HuH-7 (cell line): Measurements from ENCODE around the gene PLCH2.

ENCODE experiments used
- DNase-seq: peaks from one replicate; pipeline ENCODE4 v3.0.0; 2011; ENCODE audit warnings: low spot score

The PLCH2 gene

GRCh38 chr1:2515763-2516080 lies 39.6 kb downstream of the PLCH2 start:
- no peak for DNase-seq

GRCh38 chr1:2516124-2516523 lies 40.0 kb downstream of the PLCH2 start:
- no peak for DNase-seq

DNA sequence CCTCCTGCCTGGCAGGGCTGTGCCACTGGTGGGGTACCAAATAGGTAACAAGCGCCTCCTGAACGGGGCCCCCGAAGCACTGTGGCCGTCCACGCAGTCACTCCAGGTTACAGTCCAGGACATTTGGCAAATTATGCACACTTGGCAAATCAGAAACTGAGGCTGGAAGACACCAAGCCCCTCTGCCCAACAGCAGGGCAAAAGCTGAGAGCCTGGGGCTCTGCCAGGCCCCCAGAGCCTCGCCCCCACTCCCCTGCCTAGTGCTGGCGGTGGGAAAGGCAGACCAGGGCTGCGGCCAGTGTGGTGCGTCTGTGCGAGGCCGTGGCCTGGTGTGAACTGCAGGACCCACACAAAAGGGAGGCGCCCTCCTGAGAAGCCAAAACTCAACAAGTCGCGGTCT lies 40.9 kb downstream of the PLCH2 start:
- no peak for DNase-seq

DNA sequence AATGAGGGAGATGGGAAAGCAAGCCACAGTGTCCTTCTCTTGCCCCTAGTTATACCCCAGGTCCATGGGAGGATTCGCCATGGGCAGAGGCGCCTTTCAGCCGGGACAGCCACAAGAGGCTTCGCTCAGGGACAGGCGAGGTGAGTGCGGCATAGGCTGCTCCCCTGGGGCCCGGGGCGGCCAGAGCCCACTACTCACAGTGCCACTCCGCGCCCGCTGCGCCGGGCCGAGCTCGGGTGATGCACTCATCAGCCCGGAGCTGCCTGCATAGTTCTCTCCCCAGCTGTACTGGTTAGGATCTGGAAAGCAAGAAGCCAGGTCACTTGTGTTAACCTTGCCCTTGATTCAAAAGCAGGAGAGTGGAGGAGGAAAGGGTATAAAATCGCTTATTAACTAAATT lies 41.9 kb downstream of the PLCH2 start:
- DNase-seq, result no peak

GRCh38 chr1:2518528-2518927 lies 42.4 kb downstream of the PLCH2 start:
- DNase-seq, result no peak

- DNase-seq, result no peak
These were observed 43.1 kb downstream of the PLCH2 start for GRCh38 chr1:2519029-2519685.

GRCh38 chr1:2519729-2520128 lies 43.6 kb downstream of the PLCH2 start:
- no peak for DNase-seq

DNA sequence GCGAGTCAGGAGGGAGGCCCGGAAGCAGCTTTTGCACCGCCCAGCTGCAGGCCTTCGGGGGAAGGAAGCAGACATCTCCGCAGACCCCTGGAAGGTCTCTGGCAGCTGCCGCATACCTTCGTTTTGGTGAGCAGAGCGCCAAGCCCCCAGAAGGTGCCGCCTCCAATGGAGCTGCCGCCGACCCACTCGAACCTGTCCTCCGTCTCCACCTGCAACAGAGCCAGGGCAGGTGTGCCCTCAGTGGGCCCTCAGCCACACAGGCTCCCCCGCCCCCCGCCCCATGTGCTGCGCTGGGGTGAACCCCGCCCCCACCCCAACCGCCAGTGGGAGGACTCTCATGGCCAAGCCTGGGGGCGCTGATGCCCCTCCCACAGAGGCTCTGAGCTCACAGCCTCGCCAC lies 44.1 kb downstream of the PLCH2 start:
- DNase-seq, result no peak

DNA sequence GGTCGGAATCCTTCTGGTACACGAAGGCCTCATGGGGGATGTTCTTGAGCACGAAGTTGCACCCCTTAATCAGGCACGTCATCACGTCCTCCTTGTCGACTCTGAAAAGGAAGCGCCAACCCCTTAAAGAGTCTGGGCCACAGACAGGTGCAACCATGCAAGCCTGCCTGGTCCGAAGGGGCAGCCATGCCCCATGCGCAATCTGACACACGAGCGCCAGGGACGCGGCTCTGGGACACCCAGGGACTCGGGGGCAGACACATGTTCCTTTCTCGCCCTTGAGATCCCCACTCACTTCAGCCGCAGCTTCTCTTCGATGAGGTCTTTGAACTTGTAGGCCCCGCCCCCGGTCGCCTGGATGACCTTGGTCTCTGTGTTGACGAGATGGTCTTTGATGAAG lies 44.7 kb downstream of the PLCH2 start:
- DNase-seq, result no peak

DNA sequence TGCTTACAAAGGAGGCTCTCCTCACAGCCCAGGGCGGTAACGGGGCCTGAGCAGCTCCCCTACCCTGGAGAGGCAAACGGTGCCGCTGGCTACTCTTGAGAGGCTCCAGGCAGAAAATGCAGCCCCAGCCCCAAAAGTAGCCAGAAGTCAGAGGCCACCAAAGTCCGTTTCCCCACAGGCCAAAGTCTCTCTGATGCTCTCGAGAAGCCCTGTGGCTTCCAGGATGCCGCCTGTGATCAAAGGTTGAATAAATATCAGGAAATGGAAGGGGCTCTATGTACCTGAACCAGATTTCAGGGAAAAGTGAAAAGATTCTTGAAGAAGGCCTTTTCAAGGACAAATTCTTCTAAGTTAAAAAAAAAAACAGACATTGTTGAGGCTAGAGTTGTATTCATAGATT lies 46.1 kb downstream of the PLCH2 start:
- no peak for DNase-seq

- DNase-seq, result no peak
These were observed 47.3 kb downstream of the PLCH2 start for GRCh38 chr1:2523191-2523890.

GRCh38 chr1:2523891-2524609 lies 48.0 kb downstream of the PLCH2 start:
- no peak for DNase-seq

GRCh38 chr1:2525572-2525919 lies 49.5 kb downstream of the PLCH2 start:
- DNase-seq, result no peak

GRCh38 chr1:2525920-2526823 lies 50.1 kb downstream of the PLCH2 start, which contains the start of gene PANK4:
Gene PANK4 (minus strand): TSS chr1:2526596. CDS start chr1:2526587, 9 bp downstream.
- DNase-seq, result peak; percentile 93

DNA sequence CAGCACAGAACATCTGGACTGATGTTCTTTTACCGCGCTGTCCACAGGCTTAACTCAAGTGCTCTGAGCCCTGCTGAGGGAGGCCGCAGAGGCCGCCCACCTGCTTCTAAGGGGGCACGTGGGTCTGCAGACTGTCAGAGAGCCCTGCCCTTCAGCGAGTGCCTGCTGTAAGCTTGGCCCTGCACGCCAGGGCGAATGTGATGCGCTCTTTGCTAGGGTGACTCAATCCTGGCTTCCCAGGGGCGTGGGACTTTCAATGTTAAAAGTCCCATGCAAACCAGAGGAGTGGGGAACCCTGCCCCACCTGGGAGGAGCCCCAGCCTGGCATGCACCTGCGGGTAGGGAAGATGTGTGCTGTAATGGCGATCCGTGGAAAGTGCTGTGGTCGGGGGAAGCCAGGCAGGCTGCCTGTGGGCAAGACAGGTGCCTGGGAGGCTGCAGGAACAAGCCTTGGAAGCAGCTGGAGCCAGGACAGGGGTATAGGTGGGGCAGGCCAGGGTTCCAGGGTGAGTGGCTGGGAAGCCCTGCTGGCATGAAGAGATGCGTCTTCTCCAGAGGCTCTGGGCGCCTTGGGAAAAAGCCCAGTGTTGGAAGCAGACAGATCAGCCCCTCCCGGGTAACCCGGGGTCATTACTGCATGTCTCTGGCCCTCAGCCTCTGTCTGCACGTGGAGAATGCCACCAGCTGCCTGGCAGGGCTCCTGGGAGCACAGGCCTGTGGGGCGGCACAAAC lies 50.9 kb downstream of the PLCH2 start:
- no peak for DNase-seq

DNA sequence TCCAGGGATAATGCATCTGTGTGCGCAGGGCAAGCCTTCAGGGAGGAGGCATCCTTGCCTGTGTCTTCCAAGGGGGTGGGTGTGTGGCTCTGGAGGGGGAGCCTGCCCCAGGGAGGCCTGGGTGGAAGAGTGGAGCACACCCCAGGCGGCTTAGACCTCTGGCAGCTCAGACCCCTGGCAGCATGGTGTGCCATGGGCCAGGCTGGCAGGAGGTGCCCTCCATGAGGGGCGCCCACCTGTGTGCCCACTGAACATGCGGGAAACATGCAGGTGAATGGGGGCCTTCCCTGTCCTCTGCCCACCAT lies 51.4 kb downstream of the PLCH2 start:
- DNase-seq, result no peak

DNA sequence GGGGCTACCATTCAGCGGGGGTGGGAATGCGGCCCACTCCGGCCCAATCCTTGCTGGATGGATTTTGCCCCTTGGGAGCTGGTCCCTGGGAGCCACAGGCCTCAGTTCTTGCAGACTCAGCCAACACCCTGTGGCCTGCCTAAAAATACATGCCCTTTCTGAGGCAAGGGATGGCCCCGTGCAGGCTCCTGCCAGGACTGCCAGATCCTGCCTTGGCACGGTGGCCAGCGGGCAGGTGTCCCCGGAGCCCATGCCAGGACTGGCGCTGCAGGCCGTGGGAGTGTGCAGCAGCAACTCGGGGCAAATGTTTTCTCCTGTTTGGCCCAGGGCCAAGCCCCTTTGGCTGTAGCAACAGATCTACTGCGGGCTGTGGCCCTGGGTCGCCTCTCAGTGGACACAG lies 51.9 kb downstream of the PLCH2 start:
- DNase-seq, result no peak

DNA sequence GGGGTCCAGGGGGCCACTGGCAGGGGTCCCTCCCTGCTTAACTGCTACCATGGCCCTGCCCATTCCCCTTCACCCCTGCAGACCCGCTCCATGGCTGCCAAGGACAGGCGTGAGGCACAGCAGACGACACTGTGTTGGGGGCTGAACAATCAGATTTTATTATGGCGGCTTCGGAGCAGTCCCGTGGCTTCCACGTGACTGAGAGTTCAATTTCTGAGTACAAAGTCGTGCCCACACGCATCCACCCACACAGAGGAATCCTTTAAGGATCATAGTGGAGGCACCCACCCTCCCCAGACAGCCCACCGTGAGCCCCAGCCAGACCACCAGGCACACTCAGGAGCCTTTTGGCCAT lies 52.5 kb downstream of the PLCH2 start:
- DNase-seq, result no peak

GRCh38 chr1:2528966-2529783 lies 53.1 kb downstream of the PLCH2 start:
- DNase-seq, result peak; percentile 64

- no peak for DNase-seq
These were observed 53.9 kb downstream of the PLCH2 start, which contains the start of gene HES5 for GRCh38 chr1:2529784-2530512. Gene HES5 (minus strand): TSS chr1:2530263. CDS start chr1:2530164, 99 bp downstream.
